A204.1 (cell line): ENCODE measurements around the gene FAM107B.

ENCODE experiments used
- FAIRE-seq: peaks from 2 replicates; lab custom pipeline; 2012; peaks lifted over from hg19 to GRCh38; lab: Jason Lieb, UNC

FAM107B gene

DNA sequence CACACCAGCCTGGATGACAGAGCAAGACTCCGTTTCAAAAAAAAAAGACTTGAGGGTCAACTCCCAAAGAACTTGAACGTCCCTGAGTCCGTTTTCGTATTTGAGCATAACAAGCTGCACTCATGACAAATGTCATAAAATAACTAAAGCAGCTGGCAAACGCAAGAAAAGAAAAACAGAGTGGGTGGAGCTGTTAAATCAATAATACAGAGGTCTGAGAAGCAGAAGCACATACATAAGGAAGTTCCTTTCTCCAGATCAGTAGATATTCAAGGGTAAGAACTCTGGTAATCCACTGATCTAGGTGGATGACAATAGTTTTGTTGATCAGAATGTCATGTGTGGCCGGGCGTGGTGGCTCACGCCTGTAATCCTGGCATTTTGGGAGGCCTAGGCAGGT is 150.1 kb downstream of the FAM107B start:
- FAIRE-seq = no peak

DNA sequence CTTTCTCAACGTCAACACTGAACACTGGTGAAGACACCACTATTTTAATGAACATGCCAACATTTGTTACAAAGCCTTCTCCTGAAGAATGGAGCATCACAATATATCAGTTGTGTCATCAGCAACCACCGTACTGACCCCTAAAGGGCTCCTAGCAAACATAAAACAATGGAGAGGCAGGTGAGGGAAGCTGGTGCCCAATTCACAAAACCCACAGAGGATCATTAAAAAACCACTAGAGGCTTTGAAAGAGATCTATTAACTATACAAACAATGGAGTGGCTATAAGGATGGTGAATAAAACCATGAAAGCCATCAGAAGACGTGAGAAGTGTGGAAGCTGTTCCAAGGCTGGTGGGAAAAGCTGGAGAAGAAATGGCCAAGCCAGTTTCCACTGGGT is 150.8 kb downstream of the FAM107B start:
- no peak for FAIRE-seq

DNA sequence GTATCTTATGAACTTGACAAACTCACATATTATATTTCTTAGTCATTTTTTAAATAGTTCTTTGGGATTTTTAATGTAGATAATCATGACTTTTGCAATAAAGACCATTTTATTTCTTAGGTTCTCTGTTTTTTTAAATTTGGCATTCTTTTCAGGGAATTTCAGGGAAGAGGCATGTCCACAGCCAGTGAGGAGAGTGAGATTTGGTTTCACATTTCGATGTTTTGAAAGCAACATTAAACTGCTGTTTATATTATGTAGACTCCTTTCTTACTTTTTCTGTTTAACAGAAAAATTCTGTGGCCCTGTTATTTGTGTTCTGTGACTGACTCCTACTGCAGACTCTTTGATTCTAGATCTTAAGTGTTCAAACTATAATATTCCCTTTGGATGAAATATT is 153.7 kb downstream of the FAM107B start:
- FAIRE-seq = no peak

DNA sequence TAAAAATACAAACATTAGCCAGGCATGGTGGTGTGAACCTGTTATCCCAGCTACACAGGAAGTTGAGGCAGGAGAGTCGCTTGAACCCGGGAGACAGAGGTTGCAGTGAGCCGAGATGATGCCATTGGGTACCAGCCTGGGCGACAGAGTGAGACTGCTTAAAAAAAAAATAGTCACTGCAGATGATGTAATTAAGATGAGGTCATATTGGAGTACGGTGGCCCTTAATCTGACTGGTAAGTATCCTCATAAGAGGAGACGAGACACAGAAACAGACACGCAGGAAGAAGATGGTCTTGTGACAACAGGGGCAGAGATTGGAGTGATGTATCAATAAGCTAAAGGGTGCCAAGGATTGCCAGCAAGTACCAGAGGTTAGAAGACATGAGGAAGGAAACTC is 156.0 kb downstream of the FAM107B start:
- FAIRE-seq = no peak

DNA sequence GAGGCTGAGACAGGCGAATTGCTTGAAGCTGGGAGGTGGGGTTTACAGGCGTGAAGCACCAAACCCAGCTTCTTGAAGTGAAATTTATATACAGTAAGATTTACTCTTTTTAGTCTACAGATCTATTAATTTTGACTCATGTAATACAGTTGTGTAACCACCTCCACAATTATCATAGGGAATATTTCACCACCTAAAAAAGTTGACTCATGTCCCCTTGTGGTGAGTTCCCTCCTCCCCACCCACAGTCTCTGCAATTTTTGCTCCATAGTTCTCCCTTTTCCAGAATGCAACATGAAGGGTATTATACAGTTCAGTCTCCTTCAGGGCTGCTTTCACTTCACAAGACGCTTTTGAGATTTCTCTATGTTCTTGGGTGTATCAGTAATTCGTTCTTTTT is 156.8 kb downstream of the FAM107B start:
- no peak for FAIRE-seq

DNA sequence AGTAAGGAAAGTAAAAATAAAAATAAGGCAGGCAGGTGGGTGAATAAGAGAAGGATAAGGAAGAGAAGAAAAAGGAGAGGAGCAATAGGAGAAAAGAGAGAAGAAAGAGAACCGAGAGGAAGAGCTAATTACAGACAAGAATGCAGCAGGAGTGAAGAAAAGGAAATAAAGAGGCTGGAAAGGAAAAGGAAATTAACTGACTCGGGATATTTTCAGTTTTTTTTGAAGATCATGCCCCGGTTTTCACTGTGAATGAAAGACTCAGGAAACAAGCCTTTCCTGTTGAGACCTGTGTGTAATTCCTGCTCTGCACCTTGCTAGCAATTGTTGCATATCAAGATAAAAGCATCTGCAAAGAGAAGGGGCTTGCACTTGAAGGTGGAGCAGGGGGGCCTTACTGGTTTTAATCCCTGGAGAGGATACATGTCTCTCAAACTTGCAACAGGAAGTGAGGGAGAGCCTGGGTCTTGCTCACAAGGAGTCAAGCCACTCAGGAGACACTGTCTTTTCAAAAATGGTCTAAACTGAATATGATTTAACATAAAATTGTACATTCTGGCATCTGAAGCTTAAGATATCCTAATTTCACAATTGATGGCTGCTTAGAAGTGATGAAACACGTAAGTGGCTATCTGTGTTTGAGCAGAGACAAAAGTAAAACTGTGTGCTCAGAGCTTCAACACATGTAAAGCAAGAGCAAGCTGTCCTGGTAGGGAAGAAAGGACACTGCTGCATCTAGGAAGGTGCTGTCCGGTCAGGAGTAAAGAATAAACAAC is 157.6 kb downstream of the FAM107B start:
- no peak for FAIRE-seq

DNA sequence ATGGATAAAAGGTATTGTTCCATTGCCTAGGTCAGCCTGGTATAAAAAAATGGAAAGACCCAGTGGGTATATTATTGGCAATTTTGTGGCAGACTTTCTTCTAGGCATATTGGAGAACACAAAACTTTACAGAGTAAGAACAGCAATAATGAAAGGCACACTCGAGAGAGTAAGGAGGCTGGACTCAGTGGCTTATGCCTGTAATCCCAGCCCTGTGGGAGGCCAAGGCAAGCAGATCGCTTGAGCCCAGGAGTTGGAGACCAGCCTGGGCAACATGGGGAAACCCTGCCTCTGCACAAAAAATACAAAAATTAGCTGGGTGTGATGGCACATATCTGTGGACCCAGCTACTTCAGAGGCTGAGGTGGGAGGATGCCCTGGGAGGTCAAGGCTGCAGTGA is 158.2 kb downstream of the FAM107B start:
- no peak for FAIRE-seq

DNA sequence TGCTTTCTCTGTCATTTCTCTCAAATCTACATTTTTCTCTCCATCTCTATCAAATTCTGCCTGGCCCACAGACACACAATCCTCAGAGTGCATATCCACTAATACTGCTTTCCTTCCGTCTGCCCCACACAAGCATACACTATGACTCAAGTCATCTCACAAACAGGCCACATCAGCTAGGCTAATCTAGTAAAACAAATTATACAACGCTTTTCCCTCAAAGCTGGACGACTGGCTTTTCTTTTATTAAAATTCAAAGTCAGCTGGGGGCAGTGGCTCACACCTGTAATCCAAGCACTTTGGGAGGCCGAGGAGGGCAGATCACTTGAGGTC is 161.1 kb downstream of the FAM107B start:
- no peak for FAIRE-seq

DNA sequence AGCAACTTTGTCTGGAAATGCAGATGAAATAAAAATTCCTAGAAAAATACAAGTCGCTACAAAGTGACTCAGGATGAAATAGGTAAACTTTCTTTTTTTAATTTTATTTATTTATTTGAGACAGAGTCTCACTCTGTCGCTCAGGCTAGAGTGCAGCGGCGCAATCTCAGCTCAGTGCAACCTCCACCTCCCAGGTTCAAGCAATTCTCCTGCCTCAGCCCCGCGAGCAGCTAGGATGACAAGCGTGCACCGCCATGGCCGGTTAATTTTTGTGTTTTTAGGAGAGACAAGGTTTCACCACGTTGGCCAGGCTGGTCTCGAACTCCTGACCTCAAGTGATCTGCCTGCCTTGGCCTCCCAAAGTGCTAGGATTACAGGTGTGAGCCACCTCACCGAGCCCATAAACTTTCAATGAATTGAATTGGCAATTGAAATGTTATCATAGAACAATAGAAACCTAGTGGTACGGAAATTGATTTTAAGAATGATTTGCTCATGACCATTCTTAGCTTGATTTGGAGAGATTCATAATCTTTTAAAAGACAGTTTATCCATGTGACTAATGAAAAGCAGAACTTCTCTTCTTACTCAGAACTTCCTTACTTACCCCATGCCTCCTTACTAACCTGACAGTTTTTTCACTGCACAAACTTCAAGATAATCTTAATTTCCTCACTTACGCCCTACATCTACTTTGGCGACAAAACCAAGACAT is 161.7 kb downstream of the FAM107B start:
- FAIRE-seq = no peak

DNA sequence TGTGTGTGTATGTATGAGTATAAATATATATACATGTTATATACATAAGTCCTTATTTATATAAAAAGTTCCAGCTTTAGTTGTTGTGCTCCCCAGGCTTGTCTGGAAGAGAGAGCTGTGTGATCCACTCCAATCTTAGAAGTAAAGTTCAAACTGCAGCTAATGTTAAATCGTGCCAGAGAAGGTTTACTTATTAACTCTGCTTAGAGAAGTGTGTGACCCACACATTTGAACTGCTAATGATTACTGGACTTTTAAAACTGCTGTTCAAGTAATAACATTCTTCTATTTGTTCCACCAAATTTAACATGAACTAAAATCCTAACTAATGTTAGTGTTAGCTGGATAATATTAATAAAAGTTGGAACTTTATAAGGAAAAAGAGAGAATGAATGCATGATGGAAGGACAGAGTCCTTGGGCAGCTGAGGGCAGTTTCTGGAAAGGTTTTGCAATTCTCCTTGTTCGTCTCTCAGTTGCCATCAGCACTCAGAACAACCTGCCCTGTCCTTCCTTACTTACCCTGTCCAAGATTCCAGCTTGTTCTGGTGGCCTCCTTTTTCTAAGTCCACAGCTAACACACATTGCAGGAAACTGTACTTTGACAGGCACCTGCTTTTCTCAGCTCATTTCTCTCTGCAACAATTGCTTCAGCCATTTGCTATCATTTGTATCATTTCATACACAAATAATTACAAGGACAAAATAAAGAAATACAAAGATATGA is 162.6 kb downstream of the FAM107B start:
- no peak for FAIRE-seq

DNA sequence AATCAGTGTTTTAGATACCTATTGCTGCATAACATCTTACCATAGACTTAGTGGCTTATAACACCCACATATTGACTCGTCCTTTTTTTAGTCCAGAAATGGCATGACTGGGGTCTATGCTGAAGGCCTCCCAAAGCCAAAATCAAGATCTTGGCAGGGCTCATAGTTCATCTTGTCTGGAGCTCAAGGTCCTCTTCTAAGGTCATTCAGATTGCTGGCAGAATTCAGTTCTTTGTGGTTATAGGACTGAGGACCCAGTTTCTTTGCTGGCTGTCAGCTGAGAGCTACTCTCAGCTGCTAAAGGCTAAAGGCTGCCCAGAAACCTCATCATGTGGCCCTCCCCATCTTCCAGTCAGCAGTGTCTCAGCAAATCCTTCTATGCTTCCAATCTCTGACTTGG is 165.5 kb downstream of the FAM107B start:
- FAIRE-seq = no peak

DNA sequence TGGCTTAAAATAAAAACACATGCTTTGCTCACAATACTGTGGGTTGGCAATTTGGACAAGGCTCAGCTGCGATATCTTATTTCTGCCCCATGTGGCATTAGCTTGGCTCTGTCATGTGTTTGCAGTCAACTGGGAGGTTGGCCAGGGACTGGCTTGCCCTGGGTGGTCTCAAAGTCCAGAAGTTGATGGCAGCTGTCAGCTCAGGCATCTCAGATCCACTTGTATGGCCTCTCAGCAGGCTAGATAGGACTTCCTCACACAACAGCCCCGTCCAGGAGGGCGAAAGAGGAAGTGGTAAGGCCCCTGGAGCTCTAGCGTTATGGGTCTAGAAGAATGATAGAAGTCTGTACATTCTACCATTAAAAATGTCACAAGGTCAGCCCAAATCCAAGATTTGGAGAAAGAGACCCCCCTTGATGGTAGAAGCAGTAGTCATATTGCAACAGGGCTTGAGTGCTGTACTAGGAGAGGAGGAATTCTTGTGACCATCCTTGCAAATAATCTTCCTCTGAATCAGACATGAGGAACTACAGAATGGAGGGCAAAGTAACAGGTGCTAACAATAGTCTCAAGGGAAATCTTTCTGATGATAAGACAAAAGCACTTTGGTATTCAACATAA is 166.2 kb downstream of the FAM107B start:
- FAIRE-seq = no peak

DNA sequence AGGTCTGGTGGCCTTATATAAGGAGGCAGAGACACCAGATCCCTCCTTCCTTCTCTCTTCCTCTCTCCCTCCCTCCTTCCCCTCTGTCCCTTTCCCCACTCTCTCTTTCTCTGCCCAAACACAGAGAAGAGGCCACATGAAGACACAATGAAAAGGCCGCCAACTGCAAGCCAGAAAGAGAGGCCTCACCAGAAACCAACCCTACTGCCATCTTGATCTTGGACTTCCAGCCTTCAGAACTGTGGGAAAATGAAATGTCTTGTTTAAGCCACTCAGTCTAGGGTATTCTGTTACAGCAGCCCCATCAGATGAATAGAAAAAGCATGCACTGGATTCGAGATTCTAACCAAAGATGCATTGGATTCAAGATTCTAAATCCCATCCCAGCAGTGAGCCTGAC is 168.1 kb downstream of the FAM107B start:
- no peak for FAIRE-seq

DNA sequence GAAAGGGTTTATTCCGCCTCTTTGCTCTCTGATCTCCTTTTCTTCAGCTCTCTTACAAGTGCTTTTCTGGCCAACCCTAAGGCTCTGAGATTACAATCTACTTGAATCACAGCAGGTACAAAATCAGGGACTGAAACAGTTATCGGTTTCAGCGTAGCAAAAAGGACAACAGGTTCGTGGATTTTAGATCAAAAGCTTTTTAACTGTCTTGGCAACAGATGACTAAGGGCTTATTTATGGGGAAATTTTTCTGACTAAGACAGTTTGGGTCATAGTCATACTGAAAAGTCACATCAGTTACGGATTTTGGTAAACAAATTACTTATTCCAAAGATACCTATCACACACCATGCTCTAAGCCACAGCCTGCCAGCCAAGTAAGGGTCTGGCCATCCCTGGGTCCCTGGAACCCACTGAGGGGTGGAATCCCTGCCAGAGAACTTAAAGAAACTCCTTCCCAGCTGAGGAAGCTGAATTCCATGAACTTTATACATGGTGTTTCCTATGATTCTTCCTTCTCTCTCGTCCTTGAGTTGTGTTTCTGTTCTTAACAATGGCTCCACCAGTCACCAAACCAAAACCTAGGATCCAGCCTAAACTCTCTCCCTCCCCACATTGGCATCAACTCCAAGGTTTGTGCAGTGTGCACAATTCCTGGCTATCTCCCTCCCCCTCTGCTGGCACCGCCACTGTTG is 169.3 kb downstream of the FAM107B start:
- FAIRE-seq = no peak

DNA sequence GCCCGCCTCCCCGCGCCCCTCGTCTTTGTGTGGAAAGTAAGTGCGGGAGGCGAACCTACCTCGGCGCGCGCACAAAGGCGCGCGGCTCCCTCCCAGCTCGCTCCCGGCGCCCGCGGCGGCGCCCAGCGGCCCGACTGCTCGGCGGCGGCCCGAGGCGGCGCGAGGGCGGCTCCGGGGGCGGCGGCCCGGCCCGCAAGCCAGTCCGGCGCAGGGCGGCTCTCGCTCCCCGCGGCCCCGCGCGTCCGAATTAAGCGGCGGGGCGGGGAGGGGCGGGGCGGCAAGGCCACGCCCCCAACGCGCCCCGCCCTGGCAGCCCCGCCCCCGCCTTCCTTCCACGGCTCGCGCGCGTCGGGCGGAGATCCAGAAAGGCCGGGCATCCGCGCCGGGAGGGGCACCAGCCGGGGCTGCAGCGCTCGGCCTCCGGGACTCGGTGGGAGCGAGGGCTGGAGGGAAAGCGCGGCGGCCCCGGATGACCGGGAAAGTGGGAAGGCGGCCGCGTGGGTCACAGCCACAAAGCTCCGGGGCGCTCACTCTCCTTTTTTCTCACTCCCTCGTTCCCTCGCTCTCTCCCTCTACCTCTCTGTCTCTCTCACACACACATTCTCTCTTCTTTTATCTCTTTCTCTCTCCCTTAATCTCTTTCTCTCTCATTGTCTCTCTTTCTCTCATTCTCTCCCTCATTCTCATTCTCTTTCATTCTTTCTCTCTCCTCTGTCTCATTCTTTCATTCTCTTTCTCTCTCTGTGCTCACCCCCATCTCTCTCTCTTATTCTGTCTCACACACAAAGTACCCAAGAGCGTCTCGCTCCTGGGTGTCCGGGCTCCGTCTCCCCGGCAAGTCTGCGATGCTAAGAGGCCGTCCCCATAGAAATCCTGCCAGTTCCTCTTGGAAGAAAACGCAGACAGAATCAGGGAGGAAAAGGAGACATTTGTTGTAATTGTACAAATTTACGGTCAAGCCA is 170.2 kb downstream of the FAM107B start:
- FAIRE-seq = no peak

DNA sequence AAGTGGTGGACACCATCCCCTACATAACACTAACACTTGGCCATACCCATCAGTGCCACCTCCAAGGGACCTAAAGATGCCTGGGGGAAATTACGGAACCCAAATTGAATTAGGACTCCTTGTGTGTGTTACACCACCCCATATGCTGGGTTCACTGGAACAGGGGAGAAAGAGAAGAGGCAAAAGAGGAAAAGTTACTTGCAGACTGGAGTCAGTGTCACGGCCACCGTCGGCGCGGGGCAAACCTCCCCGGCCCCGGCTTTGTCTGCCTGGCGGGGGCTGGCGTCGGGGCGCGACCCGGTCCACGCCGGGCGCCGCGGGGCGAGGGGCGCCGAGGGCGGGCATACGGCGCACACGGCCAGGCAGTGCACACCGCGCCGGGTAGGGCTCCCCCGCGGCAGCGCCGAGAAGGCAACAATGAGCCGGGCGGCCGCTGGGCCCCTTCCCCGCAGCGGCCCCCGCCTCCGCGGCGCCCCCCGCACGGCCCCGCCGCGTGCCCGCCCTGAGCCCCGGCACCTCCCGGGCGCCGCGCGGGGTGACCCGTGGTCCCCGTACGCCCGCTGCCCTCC is 171.1 kb downstream of the FAM107B start:
- no peak for FAIRE-seq

DNA sequence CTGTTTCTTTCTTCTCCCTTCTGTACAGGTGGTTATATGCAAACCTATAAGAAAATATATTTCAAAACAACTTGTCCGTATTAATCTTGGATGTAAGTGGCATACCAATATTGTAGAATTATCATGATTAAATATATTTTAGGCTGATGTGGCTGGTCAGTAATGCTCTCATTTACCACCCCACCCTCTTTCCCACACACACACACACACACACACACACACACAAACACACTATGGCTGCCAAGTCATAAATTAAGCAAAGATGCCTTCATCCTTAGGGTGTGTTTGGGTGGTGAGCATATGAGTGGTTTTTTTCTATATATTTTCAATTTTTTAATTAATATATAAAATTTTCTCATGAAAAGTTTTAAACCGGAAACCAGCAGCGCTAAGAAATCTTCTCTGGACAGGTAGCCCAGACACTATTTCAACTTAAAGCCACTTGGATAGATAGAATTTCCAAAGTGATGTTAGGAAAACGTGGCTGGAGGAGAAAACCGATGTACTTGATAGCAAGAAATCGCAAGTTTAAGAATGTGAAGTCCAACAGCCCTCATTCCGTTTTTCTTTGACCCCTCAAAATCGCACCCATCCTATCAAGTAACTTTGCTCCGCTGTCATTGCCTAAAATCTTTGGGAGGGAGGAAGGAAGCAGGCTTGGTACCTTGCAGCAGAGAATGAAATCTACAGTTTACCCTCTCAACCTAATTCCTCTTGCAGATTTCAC is 171.7 kb downstream of the FAM107B start:
- no peak for FAIRE-seq

DNA sequence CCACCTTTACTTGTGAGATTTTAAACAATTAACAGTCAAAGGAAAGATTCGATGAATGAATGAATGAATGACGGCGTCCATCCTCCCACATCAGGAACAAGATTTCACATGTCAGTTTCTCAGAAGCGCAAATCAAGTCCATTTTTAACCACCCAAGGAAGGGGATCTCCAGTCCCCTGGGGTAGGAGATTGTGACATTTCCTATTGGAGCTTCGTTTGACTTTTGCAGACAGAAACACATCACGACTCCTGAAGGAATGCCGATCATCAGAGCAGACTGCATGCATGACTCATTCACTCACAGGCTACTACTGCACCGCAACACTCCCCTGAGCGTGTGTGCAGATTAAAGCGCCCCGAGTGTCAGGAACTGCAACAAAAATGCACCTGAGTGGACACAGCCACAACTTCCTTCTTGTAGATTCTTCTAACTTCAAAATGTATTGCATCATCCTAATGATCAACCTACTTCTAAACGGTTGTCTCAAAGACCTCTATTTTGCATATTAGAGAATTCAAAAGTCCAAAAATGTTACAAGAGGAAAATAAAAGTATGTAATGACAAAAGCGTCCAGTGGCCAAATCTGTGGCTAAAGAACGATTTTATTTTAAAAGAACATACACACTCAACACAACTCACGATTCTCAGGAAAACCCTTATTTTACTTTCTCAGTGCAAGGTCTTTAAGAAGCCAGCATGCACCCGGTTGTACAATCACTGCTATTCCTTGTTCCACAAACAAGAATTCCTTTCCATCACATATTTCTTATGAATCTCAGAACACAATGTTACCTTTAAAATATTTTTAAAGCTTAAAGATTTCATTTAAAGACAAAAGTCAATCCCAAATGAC is 172.6 kb downstream of the FAM107B start:
- FAIRE-seq = no peak

DNA sequence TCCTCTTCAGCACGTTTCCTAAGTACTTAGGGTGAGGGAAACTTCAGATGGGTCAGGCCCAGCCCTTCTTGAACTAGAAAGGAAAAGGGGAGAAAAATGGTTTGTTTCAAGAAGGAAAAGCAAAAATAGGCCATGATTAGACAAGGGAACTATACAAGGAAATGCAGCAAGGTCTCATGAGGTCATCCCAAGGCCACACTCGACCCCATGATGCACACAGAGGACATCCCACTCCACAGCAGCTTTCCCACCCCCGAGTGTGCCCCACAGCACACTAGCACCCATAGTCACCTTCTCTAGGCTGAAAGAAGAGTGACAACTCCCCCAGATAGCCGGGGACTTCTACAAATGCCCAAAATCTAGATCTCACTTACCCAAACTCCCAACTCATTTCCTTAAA is 173.4 kb downstream of the FAM107B start:
- FAIRE-seq = no peak
